Effector memory CD8-positive, alpha-beta T cell (primary cell): Measurements from ENCODE around the gene SLC43A3.
"Not testable (repeated sequence)": the region's sequence is repeated elsewhere in the genome, so short reads cannot be mapped to it uniquely, and the experiment has no call there.

Source experiments
- ATAC-seq: fragments of 150-1000 bp; cut with Tn5 transposase; replicated peaks from 2 replicates; pipeline ENCODE4 v1.10.0; 2021; ENCODE audit warnings: mild to moderate bottlenecking, moderate library complexity
- DNase-seq, 3 experiments: peaks; one replicate each; pipeline ENCODE4 v3.0.0; 2021
- H3K27ac Mint-ChIP-seq, 2 donors: one replicate each; pipeline ENCODE4 v1.8.0; 2022; ENCODE audit warnings: mild to moderate bottlenecking in 2 of 2, mixed read lengths in 2 of 2, moderate library complexity in 2 of 2
- H3K27me3 Mint-ChIP-seq, 2 donors: one replicate each; pipeline ENCODE4 v1.8.0; 2022; ENCODE audit warnings: mixed read lengths in 2 of 2
- H3K36me3 Mint-ChIP-seq: one replicate; pipeline ENCODE4 v1.8.0; 2022; ENCODE audit warnings: mild to moderate bottlenecking, moderate library complexity, mixed read lengths; ENCODE audit not compliant: insufficient read depth
- H3K4me1 Mint-ChIP-seq, 2 donors: one replicate each; pipeline ENCODE4 v1.8.0; 2022; ENCODE audit warnings: low read depth in 2 of 2, mixed read lengths in 2 of 2
- H3K4me3 Mint-ChIP-seq, 2 donors: one replicate each; pipeline ENCODE4 v1.8.0; 2022; ENCODE audit warnings: mild to moderate bottlenecking in 2 of 2, mixed read lengths in 2 of 2, moderate library complexity in 2 of 2
- H3K9me3 Mint-ChIP-seq, 2 donors: one replicate each; pipeline ENCODE4 v1.8.0; 2022; ENCODE audit warnings: mixed read lengths in 2 of 2

SLC43A3 gene

GRCh38 chr11:57403003-57403801 lies 23.7 kb downstream of the SLC43A3 start:
- not testable (repeated sequence) for DNase-seq, H3K4me1 Mint-ChIP-seq, H3K27ac Mint-ChIP-seq, H3K9me3 Mint-ChIP-seq, ATAC-seq, H3K4me3 Mint-ChIP-seq, H3K27me3 Mint-ChIP-seq
- H3K36me3 Mint-ChIP-seq, result peaks cover 18% of the 10 kb centered on the region

GRCh38 chr11:57402188-57403002 lies 24.5 kb downstream of the SLC43A3 start:
- no peak for DNase-seq
- no peak for ATAC-seq
- H3K4me3 Mint-ChIP-seq, result no peak overlapping the region
- no peaks in the 10 kb centered on the region for H3K27me3 Mint-ChIP-seq
- peaks cover 10% of the 10 kb centered on the region for H3K36me3 Mint-ChIP-seq
- no peaks in the 10 kb centered on the region for H3K9me3 Mint-ChIP-seq
- H3K27ac Mint-ChIP-seq, result no peak overlapping the region
- peaks cover 0 to 8% of the 10 kb centered on the region in 2 donors for H3K4me1 Mint-ChIP-seq

- H3K4me3 Mint-ChIP-seq, result no peak overlapping the region
- ATAC-seq, result no peak
Measured at GRCh38 chr11:57399972-57400578, 26.8 kb downstream of the SLC43A3 start.

GRCh38 chr11:57399221-57399620 lies 27.7 kb downstream of the SLC43A3 start:
- Mint-ChIP-seq H3K9me3 (no peaks in the 10 kb centered on the region), H3K36me3 (peaks cover 3% of the 10 kb centered on the region), H3K27ac (no peak overlapping the region), H3K4me1 (no peaks in the 10 kb centered on the region), H3K4me3 (no peak overlapping the region), H3K27me3 (no peaks in the 10 kb centered on the region)
- no peak for DNase-seq
- no peak for ATAC-seq

More at GRCh38 chr11:57399972-57400578, 26.8 kb downstream of the SLC43A3 start:
- Mint-ChIP-seq H3K9me3 (no peaks in the 10 kb centered on the region), H3K36me3 (peaks cover 3% of the 10 kb centered on the region), H3K27me3 (no peaks in the 10 kb centered on the region), H3K27ac (no peak overlapping the region), H3K4me1 (no peaks in the 10 kb centered on the region)
- DNase-seq, result no peak

- DNase-seq (no peak), ATAC-seq (no peak)
- H3K9me3 Mint-ChIP-seq, result no peaks in the 10 kb centered on the region
- H3K27ac Mint-ChIP-seq, result no peak overlapping the region
- H3K27me3 Mint-ChIP-seq, result no peaks in the 10 kb centered on the region
- H3K4me3 Mint-ChIP-seq, result no peak overlapping the region
- H3K36me3 Mint-ChIP-seq, result no peaks in the 10 kb centered on the region
- H3K4me1 Mint-ChIP-seq, result no peaks in the 10 kb centered on the region
Measured at GRCh38 chr11:57397394-57397990, 29.4 kb downstream of the SLC43A3 start.

GRCh38 chr11:57396744-57397143 lies 30.2 kb downstream of the SLC43A3 start:
- H3K36me3 Mint-ChIP-seq, result no peaks in the 10 kb centered on the region

GRCh38 chr11:57395905-57396623 lies 30.9 kb downstream of the SLC43A3 start:
- no peak for ATAC-seq
- Mint-ChIP-seq H3K9me3 (no peaks in the 10 kb centered on the region), H3K27me3 (no peaks in the 10 kb centered on the region), H3K4me1 (no peaks in the 10 kb centered on the region), H3K4me3 (no peak overlapping the region), H3K36me3 (no peaks in the 10 kb centered on the region), H3K27ac (no peak overlapping the region)
- DNase-seq, result no peak

More at GRCh38 chr11:57396744-57397143, 30.2 kb downstream of the SLC43A3 start:
- DNase-seq, result no peak
- Mint-ChIP-seq H3K9me3 (no peaks in the 10 kb centered on the region), H3K27me3 (no peaks in the 10 kb centered on the region), H3K4me1 (no peaks in the 10 kb centered on the region), H3K4me3 (no peak overlapping the region), H3K27ac (no peak overlapping the region)
- ATAC-seq, result no peak

GRCh38 chr11:57394203-57394965 lies 32.5 kb downstream of the SLC43A3 start:
- no peak overlapping the region for H3K4me3 Mint-ChIP-seq
- H3K27me3 Mint-ChIP-seq, result no peaks in the 10 kb centered on the region
- ATAC-seq (no peak), DNase-seq (no peak)
- no peaks in the 10 kb centered on the region for H3K36me3 Mint-ChIP-seq
- no peak overlapping the region for H3K27ac Mint-ChIP-seq
- no peaks in the 10 kb centered on the region for H3K4me1 Mint-ChIP-seq
- no peaks in the 10 kb centered on the region for H3K9me3 Mint-ChIP-seq

GRCh38 chr11:57392763-57393105 lies 34.2 kb downstream of the SLC43A3 start:
- ATAC-seq (no peak), DNase-seq (no peak)
- no peaks in the 10 kb centered on the region for H3K27me3 Mint-ChIP-seq
- H3K4me1 Mint-ChIP-seq, result no peaks in the 10 kb centered on the region
- no peak overlapping the region for H3K27ac Mint-ChIP-seq
- no peak overlapping the region for H3K4me3 Mint-ChIP-seq
- no peaks in the 10 kb centered on the region for H3K36me3 Mint-ChIP-seq
- no peaks in the 10 kb centered on the region for H3K9me3 Mint-ChIP-seq

GRCh38 chr11:57392066-57392762 lies 34.7 kb downstream of the SLC43A3 start:
- Mint-ChIP-seq H3K9me3 (no peaks in the 10 kb centered on the region), H3K4me1 (no peaks in the 10 kb centered on the region), H3K4me3 (no peak overlapping the region), H3K27ac (no peak overlapping the region), H3K36me3 (no peaks in the 10 kb centered on the region), H3K27me3 (peaks cover 0 to under 1% of the 10 kb centered on the region in 2 donors)
- DNase-seq, result no peak
- ATAC-seq, result no peak

GRCh38 chr11:57391539-57391938 lies 35.4 kb downstream of the SLC43A3 start:
- Mint-ChIP-seq H3K4me3 (no peak overlapping the region), H3K4me1 (no peaks in the 10 kb centered on the region), H3K27me3 (peaks cover 0 to 7% of the 10 kb centered on the region in 2 donors), H3K27ac (no peak overlapping the region), H3K9me3 (no peaks in the 10 kb centered on the region), H3K36me3 (no peaks in the 10 kb centered on the region)
- no peak for DNase-seq
- ATAC-seq, result no peak

GRCh38 chr11:57391111-57391510 lies 35.8 kb downstream of the SLC43A3 start:
- no peaks in the 10 kb centered on the region for H3K9me3 Mint-ChIP-seq
- H3K4me1 Mint-ChIP-seq, result no peaks in the 10 kb centered on the region
- no peaks in the 10 kb centered on the region for H3K36me3 Mint-ChIP-seq
- no peak overlapping the region for H3K27ac Mint-ChIP-seq
- ATAC-seq (no peak), DNase-seq (no peak)
- peaks cover 0 to 11% of the 10 kb centered on the region in 2 donors for H3K27me3 Mint-ChIP-seq
- H3K4me3 Mint-ChIP-seq, result no peak overlapping the region
